NCI-H1105 (cell line): ENCODE data around the gene USP54.

Experiments used
- DNase-seq: peaks from one replicate; lab custom pipeline; 2025; lab: John Stamatoyannopoulos, UW

Gene USP54

DNA sequence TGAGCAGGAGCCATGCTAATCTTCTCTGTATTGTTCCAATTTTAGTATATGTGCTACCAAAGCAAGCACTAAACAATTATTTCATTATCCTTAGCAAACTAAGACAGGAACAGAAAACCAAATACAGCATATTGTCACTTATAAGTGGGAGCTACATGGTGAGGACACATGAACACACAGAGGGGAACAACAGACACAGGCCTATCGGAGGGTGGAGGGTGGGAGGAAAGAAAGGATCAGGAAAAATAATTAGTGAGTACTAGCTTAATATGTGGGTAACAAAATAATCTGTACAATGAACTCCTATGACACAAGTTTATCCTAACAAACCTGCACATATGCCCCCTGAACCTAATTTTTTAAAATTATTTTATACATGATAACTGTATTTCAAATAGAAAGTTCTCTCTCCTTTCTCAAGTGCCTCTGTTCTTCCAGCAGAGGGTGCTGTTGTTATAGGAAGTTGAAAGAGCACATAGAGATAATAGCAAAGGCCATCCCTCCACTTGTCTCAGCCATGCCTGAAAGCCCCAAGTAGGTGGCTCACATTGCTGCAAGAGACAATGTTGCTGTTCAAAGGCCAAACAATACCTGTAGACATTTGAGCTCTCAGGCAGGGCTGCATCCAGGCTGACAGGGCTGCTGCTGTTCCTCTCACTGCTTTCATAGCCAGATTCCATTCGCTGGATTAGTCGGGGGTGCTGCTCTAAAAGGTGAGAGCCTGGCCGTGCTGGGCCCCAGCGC is 61.9 kb downstream of the USP54 start:
- peak; percentile 58 for DNase-seq

DNA sequence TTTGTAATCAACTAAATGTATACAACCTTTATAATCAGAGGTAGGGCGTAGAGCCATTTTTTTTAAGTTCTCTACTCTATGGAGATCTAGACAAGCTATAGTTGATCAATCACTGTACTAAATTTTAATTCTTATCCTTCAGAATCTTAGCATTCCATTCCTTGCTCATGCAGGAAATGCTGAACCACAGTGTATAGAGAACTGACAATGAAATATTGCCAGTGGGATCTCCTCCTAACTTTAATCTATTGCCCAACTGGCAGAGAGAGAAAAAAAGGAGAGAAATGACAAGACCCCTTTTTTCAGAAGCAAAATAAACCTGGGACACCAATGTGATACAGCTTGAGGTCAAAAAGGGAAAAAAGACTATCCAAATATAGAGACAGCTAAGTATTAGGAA is 68.9 kb downstream of the USP54 start:
- no peak for DNase-seq

DNA sequence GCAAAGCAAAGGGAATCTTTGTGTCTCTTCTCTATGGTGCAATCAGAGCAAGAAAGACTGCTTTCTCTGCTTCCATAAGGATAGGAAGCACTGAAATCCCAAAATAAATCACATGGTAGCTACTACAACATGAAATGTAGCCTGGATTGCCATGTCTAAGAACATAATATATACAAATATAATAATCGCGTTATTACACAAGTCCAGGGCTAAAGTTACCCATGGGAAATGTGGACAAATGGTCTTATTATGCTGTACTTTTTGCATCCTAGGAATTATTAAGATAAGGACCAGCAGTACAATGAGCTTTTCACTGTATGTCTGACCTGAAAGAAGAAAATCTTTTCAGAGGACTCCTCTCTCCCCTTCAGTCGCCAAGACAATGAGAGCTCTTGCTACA is 71.8 kb downstream of the USP54 start:
- no peak for DNase-seq

DNA sequence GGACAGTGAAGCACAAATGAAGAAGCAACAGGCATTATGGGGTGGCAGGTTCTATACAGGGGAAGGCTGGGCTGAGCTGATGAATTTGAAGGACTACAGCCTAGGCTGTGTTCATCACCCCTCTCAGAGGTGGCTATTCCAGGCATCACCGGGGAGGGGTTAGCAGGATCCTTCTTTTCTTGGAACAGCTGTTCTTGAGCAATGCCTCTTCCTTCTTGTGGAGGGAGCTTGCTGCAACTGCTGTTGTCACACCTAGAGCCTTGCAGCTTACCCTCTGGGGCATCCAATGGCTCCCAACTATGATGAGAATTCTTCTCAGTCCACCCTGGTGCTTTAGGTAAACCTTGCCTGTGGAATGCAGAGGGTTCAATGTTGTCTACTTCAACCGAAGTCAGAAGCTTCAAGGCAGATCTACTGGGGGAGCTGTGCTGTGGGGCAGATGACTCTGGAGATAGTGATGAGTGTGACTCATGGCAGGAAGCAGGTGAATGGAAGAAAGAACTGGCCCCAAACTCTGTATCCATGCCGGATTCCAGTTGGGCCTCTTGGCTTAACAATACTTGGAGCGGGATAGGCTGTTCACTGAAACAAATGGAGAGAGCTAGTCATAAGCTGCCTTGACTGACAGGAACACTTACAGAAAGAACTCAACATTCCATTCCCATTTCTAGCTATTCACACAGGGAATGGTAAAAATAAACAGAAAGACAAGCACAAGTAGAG is 73.8 kb downstream of the USP54 start:
- no peak for DNase-seq

GRCh38 chr10:73512207-73512743 is 78.9 kb downstream of the USP54 start:
- no peak for DNase-seq

GRCh38 chr10:73509695-73510094 is 81.4 kb downstream of the USP54 start:
- DNase-seq: no peak

DNA sequence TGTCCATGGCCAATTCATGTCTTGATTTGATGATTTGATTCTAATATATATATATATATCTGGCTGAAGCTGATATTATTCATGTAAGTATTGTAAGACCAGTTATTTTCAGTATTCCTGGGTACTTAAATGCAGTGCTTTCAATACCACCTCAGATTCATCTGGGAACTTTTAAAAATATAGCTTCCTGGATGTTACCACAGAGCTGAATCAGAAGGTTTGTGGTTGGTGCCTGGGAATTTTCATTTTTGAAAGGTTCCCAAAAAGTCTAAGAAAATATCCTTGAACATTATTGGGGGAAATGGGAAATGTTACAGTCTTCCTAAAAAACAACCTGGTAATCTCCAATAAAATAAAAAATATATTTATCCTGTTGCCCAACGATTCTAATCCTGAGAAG is 84.7 kb downstream of the USP54 start:
- no peak for DNase-seq

GRCh38 chr10:73506074-73506473 is 85.1 kb downstream of the USP54 start:
- DNase-seq: no peak

DNA sequence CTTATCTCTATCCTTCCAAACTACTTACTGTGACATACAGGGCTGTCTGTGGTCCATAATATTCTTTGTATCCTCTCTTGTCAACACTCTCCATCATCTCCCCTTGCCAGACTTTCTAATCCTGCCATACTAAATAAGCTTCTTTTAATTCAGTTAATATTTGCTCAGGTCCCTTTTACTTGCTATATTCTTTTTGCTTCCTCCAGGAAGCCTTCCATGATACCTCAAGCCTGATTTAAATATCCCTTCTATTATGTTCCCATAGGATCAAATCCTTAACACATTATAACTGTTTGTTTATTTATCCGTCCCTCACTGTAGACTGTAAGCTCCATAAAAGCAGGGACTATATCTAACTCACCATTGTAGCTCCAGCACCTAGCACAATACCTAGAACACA is 88.1 kb downstream of the USP54 start:
- DNase-seq: no peak

DNA sequence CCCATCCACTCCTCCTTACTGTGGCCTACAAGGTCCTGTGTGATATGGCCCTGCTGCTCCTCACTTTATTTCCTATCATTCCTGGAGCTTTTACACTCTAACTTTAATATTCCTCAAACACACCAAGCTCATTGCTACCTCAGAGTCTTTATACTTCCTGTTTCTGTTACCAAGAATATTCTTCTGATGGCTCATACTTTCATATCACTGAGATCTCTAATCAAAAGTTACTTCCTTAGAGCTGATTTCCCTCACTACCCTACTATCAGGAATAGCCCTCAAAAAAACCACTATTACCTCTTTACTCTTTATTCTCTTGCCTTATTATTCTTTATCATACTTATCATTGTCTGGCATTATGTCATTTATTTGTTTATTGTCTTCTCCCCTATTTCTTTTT is 89.5 kb downstream of the USP54 start:
- no peak for DNase-seq

GRCh38 chr10:73497623-73498022 is 93.5 kb downstream of the USP54 start:
- DNase-seq: no peak

GRCh38 chr10:73495884-73496674 is 95.1 kb downstream of the USP54 start, which contains the start of gene PPP3CB:
Gene PPP3CB (minus strand): TSS chr10:73496024. CDS start chr10:73495889, 135 bp downstream.
- peak; percentile 77 for DNase-seq

DNA sequence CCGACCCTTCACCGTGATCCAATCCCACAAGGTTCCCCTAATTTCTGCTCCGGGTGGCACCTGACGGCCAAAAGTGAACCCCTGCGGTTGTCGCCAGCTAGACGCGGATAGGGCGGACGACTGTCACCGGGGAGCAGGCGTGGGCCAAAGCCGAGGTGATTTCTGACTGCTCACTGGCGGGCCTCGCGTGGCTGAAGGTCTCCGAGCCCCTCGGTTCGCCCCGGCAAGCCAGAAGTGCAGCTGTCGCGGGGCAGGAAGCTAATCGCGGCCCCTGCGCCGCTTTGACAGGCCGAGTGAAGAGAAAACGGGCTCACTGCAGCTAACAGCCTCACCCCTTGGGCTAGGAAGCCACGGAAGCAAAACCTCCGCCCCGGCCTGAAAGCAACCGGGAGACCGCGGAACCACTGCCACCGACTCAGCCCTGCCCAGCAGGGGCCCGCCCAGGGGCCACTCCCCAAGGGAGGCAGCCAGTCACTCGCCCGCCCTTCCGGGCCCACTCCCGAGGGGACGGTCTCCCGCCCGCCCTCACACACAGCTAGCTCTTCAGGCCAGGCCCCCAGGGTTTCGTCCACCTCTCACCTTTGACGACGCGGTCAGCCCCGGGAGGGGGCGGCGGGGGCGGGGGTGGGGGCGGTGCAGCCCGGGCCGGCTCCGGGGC is 95.8 kb downstream of the USP54 start:
- DNase-seq: peak; percentile 33

DNA sequence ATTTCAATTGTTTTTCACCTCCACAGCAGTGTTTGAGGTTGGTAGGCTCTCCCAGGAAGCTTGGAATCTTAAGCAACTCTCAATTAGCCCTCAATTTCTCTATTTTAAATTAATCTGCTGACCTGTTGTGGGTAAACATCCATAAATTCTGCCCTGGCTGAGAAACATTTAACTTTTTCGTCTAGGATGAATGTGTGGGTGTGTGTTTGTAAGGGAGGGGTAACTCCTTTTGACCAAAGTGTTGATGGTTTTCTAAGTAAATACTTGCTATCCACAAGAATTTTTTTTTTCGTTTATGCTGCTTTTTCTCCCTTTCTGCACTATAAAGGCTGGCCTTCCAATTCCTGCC is 96.3 kb downstream of the USP54 start:
- DNase-seq: no peak

- DNase-seq: no peak
These were observed 96.9 kb downstream of the USP54 start for GRCh38 chr10:73494213-73494612.

DNA sequence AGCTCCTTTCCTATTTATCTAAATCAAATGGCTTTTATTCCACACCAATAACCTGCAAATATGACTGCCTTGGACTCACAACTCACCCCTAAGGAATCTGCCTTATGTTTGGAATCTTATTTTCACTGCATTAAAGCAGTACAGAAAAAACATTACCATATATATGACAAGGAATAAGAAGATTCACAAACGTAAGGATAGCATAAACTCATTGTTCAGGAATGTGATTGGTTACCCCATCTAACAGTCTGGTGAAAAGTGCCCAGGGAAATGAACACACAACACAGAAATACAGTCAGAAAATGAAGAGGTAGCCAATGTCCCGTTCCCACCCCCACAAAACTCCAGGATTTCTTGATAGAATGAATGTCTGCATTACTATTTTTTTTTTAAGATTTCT is 97.4 kb downstream of the USP54 start:
- DNase-seq: no peak

DNA sequence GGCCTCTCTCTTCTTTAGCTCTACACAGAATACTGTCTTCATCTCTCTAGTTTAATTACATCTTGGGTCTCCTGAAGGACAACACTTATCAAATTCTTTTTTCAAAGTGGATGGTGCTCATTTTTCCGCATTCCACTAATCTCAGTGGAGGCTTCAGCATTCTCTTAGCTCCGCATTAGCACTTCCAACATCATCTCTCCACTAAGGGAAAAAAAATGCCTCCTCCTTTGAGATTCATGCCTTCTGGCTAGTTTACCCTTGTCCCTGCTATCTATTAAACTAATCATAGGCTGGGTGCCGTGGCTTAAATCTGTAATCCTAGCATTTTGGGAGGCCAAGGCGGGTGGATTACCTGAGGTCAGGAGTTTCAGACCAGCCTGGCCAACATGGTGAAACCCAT is 104.5 kb downstream of the USP54 start:
- DNase-seq: no peak

- DNase-seq: no peak
These were observed 105.8 kb downstream of the USP54 start for GRCh38 chr10:73485320-73485719.

- DNase-seq: no peak
These were observed 111.0 kb downstream of the USP54 start for GRCh38 chr10:73480158-73480557.

DNA sequence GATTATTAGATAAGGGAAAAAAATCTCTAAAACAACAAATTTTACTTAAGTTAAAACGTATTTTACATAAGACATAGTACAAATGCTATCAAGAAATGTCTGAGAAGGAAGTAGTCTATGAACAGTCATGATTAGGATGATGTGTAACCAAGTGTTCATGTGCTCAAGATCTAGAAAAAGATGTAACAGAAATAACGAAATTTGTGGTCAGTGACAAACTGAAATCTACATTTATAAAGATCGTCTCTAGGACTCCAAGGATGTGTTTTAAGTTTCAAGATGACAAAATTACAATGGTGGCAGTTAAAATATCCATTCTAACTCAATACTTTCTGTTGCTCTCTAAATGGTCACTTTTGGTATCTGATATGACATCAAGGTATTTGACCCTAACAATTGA is 112.5 kb downstream of the USP54 start:
- no peak for DNase-seq

- DNase-seq: no peak
These were observed 119.9 kb downstream of the USP54 start for GRCh38 chr10:73471226-73471625.

- DNase-seq: no peak
These were observed 121.6 kb downstream of the USP54 start for GRCh38 chr10:73469579-73469978.
